H9 (cell line): ENCODE data around the gene CTAGE6. TPM values are rescaled to one million over a fixed set of nuclear protein-coding genes. Genes with fewer than 3 reads are reported as not detected.
"Not testable (repeated sequence)": the region's sequence is repeated elsewhere in the genome, so short reads cannot be mapped to it uniquely, and the experiment has no call there.

Source experiments
- DNase-seq: peaks from one replicate; pipeline ENCODE4 v3.0.0-alpha.2; 2017
- H2AFZ ChIP-seq: one replicate; pipeline ENCODE4 v1.6.1; 2013; ENCODE audit warnings: mild to moderate bottlenecking, low read length, control low read depth, moderate library complexity
- H2AK5ac ChIP-seq: 2 replicates; pipeline ENCODE4 v1.6.1; 2013; ENCODE audit warnings: low read length, control low read depth, mixed read lengths; ENCODE audit not compliant: insufficient read length
- H2BK120ac ChIP-seq: one replicate; pipeline ENCODE4 v1.6.1; 2013; ENCODE audit warnings: low read depth, mild to moderate bottlenecking, low read length, control low read depth, inconsistent platforms; ENCODE audit not compliant: poor library complexity, severe bottlenecking
- H2BK12ac ChIP-seq: 2 replicates; pipeline ENCODE4 v1.6.1; 2013; ENCODE audit warnings: low read length, control low read depth, mixed read lengths, low read depth; ENCODE audit not compliant: insufficient read length
- H2BK15ac ChIP-seq: 2 replicates; pipeline ENCODE4 v1.6.1; 2013; ENCODE audit warnings: low read depth, low read length, control low read depth
- H2BK20ac ChIP-seq: one replicate; pipeline ENCODE4 v1.6.1; 2013; ENCODE audit warnings: low read depth, mild to moderate bottlenecking, low read length, control low read depth, inconsistent platforms; ENCODE audit not compliant: poor library complexity, severe bottlenecking
- H2BK5ac ChIP-seq: 2 replicates; pipeline ENCODE4 v1.6.1; 2013; ENCODE audit warnings: low read length, control low read depth, mixed read lengths; ENCODE audit not compliant: insufficient read length
- H3K14ac ChIP-seq: 2 replicates; pipeline ENCODE4 v1.6.1; 2013; ENCODE audit warnings: low read length, control low read depth; ENCODE audit not compliant: insufficient read depth
- H3K18ac ChIP-seq: 2 replicates; pipeline ENCODE4 v1.6.1; 2013; ENCODE audit warnings: low read depth, mild to moderate bottlenecking, mixed read lengths, low read length, control low read depth; ENCODE audit not compliant: insufficient read length
- H3K23ac ChIP-seq: 2 replicates; pipeline ENCODE4 v1.6.1; 2013; ENCODE audit warnings: low read length, control low read depth, mixed read lengths, low read depth; ENCODE audit not compliant: insufficient read length
- H3K23me2 ChIP-seq: 2 replicates; pipeline ENCODE4 v1.6.1; 2013; ENCODE audit warnings: low read depth, mild to moderate bottlenecking, mixed read lengths, low read length, control low read depth; ENCODE audit not compliant: insufficient read length, poor library complexity, severe bottlenecking
- H3K27ac ChIP-seq: 2 replicates; pipeline ENCODE4 v1.5.1; 2013; ENCODE audit warnings: low read length, control low read depth, mixed read lengths, low read depth; ENCODE audit not compliant: insufficient read length
- H3K27me3 ChIP-seq: 2 replicates; pipeline ENCODE4 v1.6.1; 2013; ENCODE audit warnings: low read length, control low read depth, inconsistent platforms; ENCODE audit not compliant: insufficient read depth
- H3K4ac ChIP-seq: 2 replicates; pipeline ENCODE4 v1.6.1; 2013; ENCODE audit warnings: low read depth, mild to moderate bottlenecking, control low read depth, inconsistent platforms, low read length, moderate library complexity
- H3K4me1 ChIP-seq: 2 replicates; pipeline ENCODE4 v1.6.1; 2013; ENCODE audit warnings: low read length, control low read depth, inconsistent platforms; ENCODE audit not compliant: insufficient read depth
- H3K4me2 ChIP-seq: 2 replicates; pipeline ENCODE4 v1.6.1; 2013; ENCODE audit warnings: low read length, control low read depth, mixed read lengths; ENCODE audit not compliant: insufficient read length, insufficient read depth
- H3K56ac ChIP-seq: 2 replicates; pipeline ENCODE4 v1.6.1; 2013; ENCODE audit warnings: low read depth, mild to moderate bottlenecking, mixed read lengths, low read length, control low read depth; ENCODE audit not compliant: insufficient read length
- H3K79me1 ChIP-seq: 2 replicates; pipeline ENCODE4 v1.6.1; 2013; ENCODE audit warnings: low read depth, mild to moderate bottlenecking, moderate library complexity, low read length, control low read depth, inconsistent platforms; ENCODE audit not compliant: insufficient read depth, poor library complexity, severe bottlenecking
- H3K79me2 ChIP-seq: 2 replicates; pipeline ENCODE4 v1.6.1; 2013; ENCODE audit warnings: low read length, control low read depth, inconsistent platforms; ENCODE audit not compliant: insufficient read depth
- H3K9ac ChIP-seq: 2 replicates; pipeline ENCODE4 v1.6.1; 2013; ENCODE audit warnings: low read length, control low read depth, mixed read lengths; ENCODE audit not compliant: insufficient read length; ENCODE audit errors: extremely low read depth
- H3K9me3 ChIP-seq: one replicate; pipeline ENCODE4 v1.6.1; 2013; ENCODE audit warnings: low read depth, low read length, inconsistent platforms; ENCODE audit not compliant: control insufficient read depth
- H3T11ph ChIP-seq: one replicate; pipeline ENCODE4 v1.6.1; 2013; ENCODE audit warnings: mild to moderate bottlenecking, low read length, control low read depth, inconsistent platforms
- H4K20me1 ChIP-seq: one replicate; pipeline ENCODE4 v1.6.1; 2013; ENCODE audit not compliant: control insufficient read depth, insufficient read length, insufficient read depth
- H4K5ac ChIP-seq: 2 replicates; pipeline ENCODE4 v1.6.1; 2013; ENCODE audit warnings: low read depth, mild to moderate bottlenecking, mixed read lengths, low read length, control low read depth; ENCODE audit not compliant: insufficient read length
- H4K8ac ChIP-seq: replicated peaks from 2 replicates; pipeline ENCODE4 v1.6.1; 2013; ENCODE audit warnings: low read length, control low read depth, mixed read lengths, low read depth; ENCODE audit not compliant: insufficient read length
- H4K91ac ChIP-seq: 2 replicates; pipeline ENCODE4 v1.6.1; 2013; ENCODE audit warnings: low read depth, mild to moderate bottlenecking, moderate library complexity, mixed read lengths, low read length, control low read depth; ENCODE audit not compliant: insufficient read length
- H3K27ac Mint-ChIP-seq, 3 experiments: 2 replicates in 2 of 3; 3 replicates in 1 of 3; pipeline ENCODE4 v1.8.0; 2020 to 2021; ENCODE audit warnings: mixed read lengths in 3 of 3, mild to moderate bottlenecking in 1 of 3, moderate library complexity in 1 of 3
- H3K27me3 Mint-ChIP-seq: 2 replicates; pipeline ENCODE4 v1.8.0; 2021; ENCODE audit warnings: low read depth, mild to moderate bottlenecking, moderate library complexity, mixed read lengths
- H3K36me3 Mint-ChIP-seq, 3 experiments: 2 replicates in 2 of 3; 3 replicates in 1 of 3; pipeline ENCODE4 v1.8.0; 2020 to 2021; ENCODE audit warnings: low read depth in 3 of 3, mixed read lengths in 3 of 3; ENCODE audit not compliant: insufficient read depth in 1 of 3
- H3K4me1 Mint-ChIP-seq, 2 experiments: 2 replicates each; pipeline ENCODE4 v1.8.0; 2020; ENCODE audit warnings: mixed read lengths in 2 of 2
- H3K4me3 Mint-ChIP-seq, 2 experiments: 2 replicates in 1 of 2; 3 replicates in 1 of 2; pipeline ENCODE4 v1.8.0; 2020 to 2021; ENCODE audit warnings: mild to moderate bottlenecking in 2 of 2, mixed read lengths in 2 of 2, moderate library complexity in 1 of 2
- H3K9me3 Mint-ChIP-seq, 2 experiments: 2 replicates in 1 of 2; 3 replicates in 1 of 2; pipeline ENCODE4 v1.8.0; 2020; ENCODE audit warnings: mild to moderate bottlenecking in 2 of 2, mixed read lengths in 2 of 2, moderate library complexity in 1 of 2
- WGBS: extraction: QIAGEN DNeasy Blood & Tissue Kit; methylation state at CpG from one replicate; pipeline ENCODE4 v1.1.7; 2013; ENCODE audit warnings: missing lambda C conversion rate, low lambda C conversion rate, mixed read lengths; ENCODE audit not compliant: insufficient read length; ENCODE audit errors: extremely low coverage; 5-methylcytosine and 5-hydroxymethylcytosine counted together
- total RNA-seq: library from RNA; stranded (reverse); gene quantifications from 2 replicates; pipeline ENCODE4 v1.2.1, GENCODE V29; 2021

CTAGE6 gene
- total RNA-seq, 1 experiment from 2014 or later, result not detected

GRCh38 chr7:143712381-143712780 lies 45.1 kb downstream of the CTAGE6 start:
- not testable (repeated sequence) for H3K14ac ChIP-seq, H3K79me1 ChIP-seq, H3K4ac ChIP-seq, H2BK12ac ChIP-seq, H3K27ac ChIP-seq, H3K27ac Mint-ChIP-seq, H3K79me2 ChIP-seq, H2BK120ac ChIP-seq, H3K4me3 Mint-ChIP-seq, H3K23me2 ChIP-seq, H3K56ac ChIP-seq, H3K36me3 Mint-ChIP-seq, H3K9me3 Mint-ChIP-seq, H3K23ac ChIP-seq, H3K18ac ChIP-seq, H3K9ac ChIP-seq, H2AFZ ChIP-seq, DNase-seq, H2AK5ac ChIP-seq, H3K27me3 Mint-ChIP-seq, H4K91ac ChIP-seq, H2BK20ac ChIP-seq, H4K5ac ChIP-seq, H2BK15ac ChIP-seq, H3K4me1 ChIP-seq, H4K20me1 ChIP-seq, H2BK5ac ChIP-seq, H4K8ac ChIP-seq, H3K9me3 ChIP-seq, H3K4me2 ChIP-seq, H3K4me1 Mint-ChIP-seq, H3T11ph ChIP-seq, H3K27me3 ChIP-seq
- no CpG with 5 or more reads among the region's 5 CpGs for WGBS

GRCh38 chr7:143711727-143712324 lies 45.7 kb downstream of the CTAGE6 start:
- not testable (repeated sequence) for DNase-seq, H4K20me1 ChIP-seq, H2BK20ac ChIP-seq, H3K4me2 ChIP-seq, H4K91ac ChIP-seq, H3K27ac Mint-ChIP-seq, H3K4me1 Mint-ChIP-seq, H3K23me2 ChIP-seq, H2AK5ac ChIP-seq, H3K79me2 ChIP-seq, H2BK120ac ChIP-seq, H3K27ac ChIP-seq, H2BK5ac ChIP-seq, H2BK15ac ChIP-seq, H2AFZ ChIP-seq, H3T11ph ChIP-seq, H3K9me3 ChIP-seq, H4K8ac ChIP-seq, H3K79me1 ChIP-seq, H3K4me1 ChIP-seq, H3K4ac ChIP-seq, H3K14ac ChIP-seq, H3K36me3 Mint-ChIP-seq, H3K9me3 Mint-ChIP-seq, H3K4me3 Mint-ChIP-seq, H3K23ac ChIP-seq, H3K56ac ChIP-seq, H3K27me3 Mint-ChIP-seq, H3K27me3 ChIP-seq, H3K18ac ChIP-seq, H3K9ac ChIP-seq, H2BK12ac ChIP-seq, H4K5ac ChIP-seq
- WGBS, result no CpG with 5 or more reads among the region's 4 CpGs
